Measurements from ENCODE around the gene WDR74. TPM values are rescaled to one million over a fixed set of nuclear protein-coding genes. Genes with fewer than 3 reads are reported as not detected.

Gene WDR74
- total and polyA plus RNA-seq, 2 of the 13 experiments (the other 11 are each of a cell fraction or from before 2014, with no cell fraction given) = 77.0 to 83.3 TPM

DNA sequence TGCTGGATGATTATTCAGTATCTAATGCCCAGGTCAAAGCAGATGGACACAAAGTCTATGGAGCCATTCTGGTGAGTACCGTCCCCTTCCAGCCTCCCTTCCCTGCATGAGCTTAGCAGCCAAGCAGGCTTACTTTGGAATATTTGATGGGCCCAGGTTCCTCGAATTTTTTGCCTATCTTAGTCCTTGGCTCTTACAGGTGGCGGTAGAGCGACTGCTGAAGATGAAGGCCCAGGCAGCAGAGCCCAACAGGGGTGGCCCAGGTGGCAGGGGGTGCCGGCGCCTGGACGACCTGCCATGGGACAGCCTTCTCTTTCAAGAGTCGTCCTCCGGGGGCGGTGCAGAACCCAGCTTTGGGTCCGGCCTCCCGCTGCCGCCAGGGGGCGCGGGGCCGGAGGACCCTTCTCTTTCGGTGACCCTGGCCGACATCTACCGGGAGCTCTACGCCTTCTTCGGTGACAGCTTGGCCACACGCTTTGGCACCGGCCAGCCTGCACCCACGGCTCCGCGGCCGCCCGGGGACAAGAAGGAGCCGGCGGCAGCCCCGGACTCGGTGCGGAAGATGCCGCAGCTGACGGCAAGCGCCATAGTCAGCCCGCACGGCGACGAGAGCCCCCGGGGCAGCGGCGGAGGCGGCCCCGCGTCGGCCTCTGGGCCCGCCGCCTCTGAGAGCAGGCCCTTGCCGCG, 52.9 kb downstream of the WDR74 start (continued):
- TF ChIP-seq MTERF4 (CRISPR knock-in tag; IDR thresholded peaks at IDR 0.05) = peak; percentile 58; the same call in 1 of the 2 replicates
- TF ChIP-seq PCBP2 (optimal IDR thresholded peaks at IDR 0.05; ENCODE audit: low read depth, low read length, poor library complexity, severe bottlenecking) = no peak
- TF ChIP-seq HNRNPL (IDR thresholded peaks at IDR 0.05; ENCODE audit: low read depth, low read length) = 0 out of 2 replicates have a peak, but pooled peaks have one; percentile 62
- 0 out of 2 replicates have a peak, but pooled peaks have one; percentile 47 for TF ChIP-seq JUND (CRISPR knock-in tag; IDR thresholded peaks at IDR 0.05)
- TF ChIP-seq HOXD1 (CRISPR knock-in tag; IDR thresholded peaks at IDR 0.05) = peak; percentile 49; the same call in 1 of the 2 replicates
- 0 out of 2 replicates have a peak, but pooled peaks have one; percentile 11 for TF ChIP-seq ELF1 (CRISPR knock-in tag; IDR thresholded peaks at IDR 0.05)
- TF ChIP-seq KLF6 (CRISPR knock-in tag; IDR thresholded peaks at IDR 0.05) = no peak
- TF ChIP-seq TEAD2 (CRISPR knock-in tag; IDR thresholded peaks at IDR 0.05) = no peak
- TF ChIP-seq MXI1 (IDR thresholded peaks at IDR 0.05; ENCODE audit: borderline replicate concordance, low read depth, low read length) = 0 out of 3 replicates have a peak, but pooled peaks have one; percentile 31
- no peak for TF ChIP-seq ONECUT2 (CRISPR knock-in tag; IDR thresholded peaks at IDR 0.05)
- peak; percentile 19; the same call in 1 of the 2 replicates for TF ChIP-seq MEIS2 (CRISPR knock-in tag; IDR thresholded peaks at IDR 0.05)
- TF ChIP-seq ARID5B (CRISPR knock-in tag; IDR thresholded peaks at IDR 0.05) = 0 out of 2 replicates have a peak, but pooled peaks have one; percentile 19
- peak; percentile 83 for TF ChIP-seq HNRNPLL (IDR thresholded peaks at IDR 0.05; ENCODE audit: low read depth, low read length, poor library complexity, severe bottlenecking)
- no peak for TF ChIP-seq ZBTB42 (CRISPR knock-in tag; IDR thresholded peaks at IDR 0.05)
- peak; percentile 19; the same call in 1 of the 2 replicates for TF ChIP-seq NAIF1 (CRISPR knock-in tag; IDR thresholded peaks at IDR 0.05; ENCODE audit: borderline replicate concordance)
- peak; percentile 63 for TF ChIP-seq STAG1 (CRISPR knock-in tag; IDR thresholded peaks at IDR 0.05)
- TF ChIP-seq BRD4 (CRISPR knock-in tag; IDR thresholded peaks at IDR 0.05) = peak; percentile 45; the same call in 1 of the 2 replicates
- no peak for TF ChIP-seq AHR (CRISPR knock-in tag; IDR thresholded peaks at IDR 0.05)
- TF ChIP-seq MEF2D (CRISPR knock-in tag; IDR thresholded peaks at IDR 0.05) = no peak
- TF ChIP-seq ZBTB7B (CRISPR knock-in tag; IDR thresholded peaks at IDR 0.05) = 0 out of 2 replicates have a peak, but pooled peaks have one; percentile 57
- TF ChIP-seq SMAD3 (CRISPR knock-in tag; IDR thresholded peaks at IDR 0.05) = peak; percentile 69; the same call in 1 of the 2 replicates
- TF ChIP-seq ARNT2 (CRISPR knock-in tag; IDR thresholded peaks at IDR 0.05; ENCODE audit: low read depth) = no peak
- TF ChIP-seq XRCC5 (optimal IDR thresholded peaks at IDR 0.05; ENCODE audit: low read length) = peak; percentile 87
- peak; percentile 68; the same call in 1 of the 2 replicates for TF ChIP-seq ZNF331 (CRISPR knock-in tag; IDR thresholded peaks at IDR 0.05)
- TF ChIP-seq FOXO4 (CRISPR knock-in tag; conservative IDR thresholded peaks at IDR 0.05) = no peak
- no peak for TF ChIP-seq PAF1 (CRISPR knock-in tag; IDR thresholded peaks at IDR 0.05)

Measured in HepG2 (cell line).